ENCODE data around the gene RAB1B. TPM values are rescaled to one million over a fixed set of nuclear protein-coding genes. Genes with fewer than 3 reads are reported as not detected.
"Not testable (repeated sequence)": the region's sequence is repeated elsewhere in the genome, so short reads cannot be mapped to it uniquely, and the experiment has no call there.

The RAB1B gene
- total RNA-seq, 1 donor from 2014 or later, result 64.3 TPM

DNA sequence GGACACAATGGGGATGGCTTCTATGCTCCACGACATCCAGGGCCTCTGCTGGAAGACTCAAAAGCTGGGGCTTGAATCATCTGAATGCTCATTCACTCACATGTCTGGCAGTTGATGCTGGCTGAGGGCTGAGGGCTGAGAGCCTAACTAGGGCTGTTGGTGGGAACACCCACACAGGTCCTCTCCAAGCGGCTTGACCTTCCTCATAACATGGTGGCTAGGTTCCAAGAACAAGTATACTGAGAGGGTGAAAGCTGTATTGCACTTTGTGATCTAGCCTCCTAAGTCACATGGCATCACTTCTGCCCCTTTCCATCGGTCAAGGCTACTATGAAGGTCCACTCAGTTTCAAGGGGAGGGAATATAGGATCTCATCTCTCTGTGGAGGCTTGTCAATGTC, 30.7 kb downstream of the RAB1B start:
- DNase-seq (ENCODE audit: low read depth in 2 of 2), result no peak

DNA sequence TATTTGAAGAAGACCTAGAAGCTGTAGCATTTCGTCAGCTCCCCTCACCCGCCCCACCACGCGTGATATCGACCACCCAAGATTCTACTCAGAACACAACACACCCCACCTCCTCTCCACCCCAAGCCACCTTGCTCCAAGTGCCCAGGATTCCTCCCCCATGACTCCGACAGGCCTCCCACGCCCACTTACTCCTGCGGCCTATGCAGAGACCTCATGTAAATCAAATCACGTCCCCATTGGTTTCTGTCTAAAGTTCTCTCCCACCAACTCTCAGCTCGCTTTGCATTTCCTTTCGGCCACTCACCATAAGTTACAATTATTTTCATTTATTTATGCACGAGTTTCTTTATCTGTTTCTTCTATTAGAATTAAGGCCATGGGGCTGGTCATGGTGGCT, 34.2 kb downstream of the RAB1B start:
- DNase-seq (ENCODE audit: low read depth in 2 of 2), result no peak

DNA sequence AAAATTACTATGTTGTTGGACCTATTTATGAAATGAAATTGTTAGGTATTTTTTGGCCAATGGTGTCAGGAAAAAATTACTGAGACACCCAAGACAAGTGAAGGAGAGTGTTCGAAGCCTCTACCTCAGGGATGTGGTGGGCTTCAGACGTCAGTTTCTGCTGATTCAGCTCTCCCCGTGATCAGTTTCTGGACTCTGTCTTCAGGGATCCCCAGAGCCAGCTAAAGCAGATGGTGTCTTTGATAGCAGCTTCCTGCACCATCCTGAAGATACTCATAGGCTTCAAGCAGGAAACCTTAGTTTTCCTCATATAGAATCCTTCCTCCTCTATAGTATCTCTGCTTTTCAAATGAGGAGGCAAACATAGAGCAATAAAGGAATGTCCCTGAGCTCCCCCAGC, 41.0 kb downstream of the RAB1B start:
- no peak for DNase-seq (ENCODE audit: low read depth in 2 of 2)

DNA sequence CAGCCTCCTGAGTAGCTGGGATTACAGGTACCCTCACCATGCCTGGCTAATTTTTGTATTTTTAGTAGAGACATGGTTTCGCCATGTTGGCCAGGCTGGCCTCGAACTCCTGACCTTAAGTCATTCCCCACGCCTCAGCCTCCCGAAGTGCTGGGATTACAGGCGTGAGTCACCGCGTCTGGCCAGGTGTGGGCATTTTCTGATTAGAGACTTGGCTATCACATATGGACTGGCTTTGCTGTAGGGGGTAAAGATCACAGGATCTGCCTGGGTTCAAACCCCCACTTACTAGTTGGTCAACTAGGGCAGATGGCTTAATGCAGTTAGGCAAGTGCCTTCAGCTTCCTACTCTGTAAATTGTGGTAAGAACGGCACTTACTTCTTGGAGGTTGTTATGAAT, 41.9 kb downstream of the RAB1B start:
- no peak for DNase-seq (ENCODE audit: low read depth in 2 of 2)

DNA sequence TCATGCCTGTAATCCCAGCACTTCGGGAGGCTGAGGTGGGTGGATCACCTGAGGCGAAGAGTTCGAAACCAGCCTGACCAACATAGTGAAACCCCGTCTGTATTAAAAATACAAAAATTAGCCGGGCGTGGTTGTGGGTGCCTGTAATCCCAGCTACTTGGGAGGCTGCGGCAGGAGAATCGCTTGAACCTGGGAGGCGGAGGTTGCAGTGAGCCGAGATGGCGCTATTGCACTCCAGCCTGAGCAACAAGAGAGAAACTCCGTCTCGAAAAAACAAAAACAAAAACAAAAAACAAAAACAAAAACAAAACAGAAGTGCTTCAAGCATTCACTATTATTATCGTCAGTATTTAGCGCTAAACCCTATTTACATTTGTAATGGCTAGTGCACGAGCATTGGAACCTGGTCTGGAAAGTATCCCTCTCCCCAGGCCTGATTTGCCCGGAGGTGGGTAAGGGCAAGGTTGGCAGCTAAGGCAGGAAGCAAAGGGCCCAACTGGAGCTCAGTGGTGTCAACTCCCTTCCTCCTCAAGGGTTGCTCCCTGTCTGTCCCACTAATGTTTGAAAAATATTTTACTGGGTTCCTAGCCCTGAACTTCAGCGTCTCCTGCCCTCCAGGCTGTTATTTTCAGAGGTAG, 42.5 kb downstream of the RAB1B start:
- DNase-seq (ENCODE audit: low read depth in 2 of 2), result not testable (repeated sequence)

DNA sequence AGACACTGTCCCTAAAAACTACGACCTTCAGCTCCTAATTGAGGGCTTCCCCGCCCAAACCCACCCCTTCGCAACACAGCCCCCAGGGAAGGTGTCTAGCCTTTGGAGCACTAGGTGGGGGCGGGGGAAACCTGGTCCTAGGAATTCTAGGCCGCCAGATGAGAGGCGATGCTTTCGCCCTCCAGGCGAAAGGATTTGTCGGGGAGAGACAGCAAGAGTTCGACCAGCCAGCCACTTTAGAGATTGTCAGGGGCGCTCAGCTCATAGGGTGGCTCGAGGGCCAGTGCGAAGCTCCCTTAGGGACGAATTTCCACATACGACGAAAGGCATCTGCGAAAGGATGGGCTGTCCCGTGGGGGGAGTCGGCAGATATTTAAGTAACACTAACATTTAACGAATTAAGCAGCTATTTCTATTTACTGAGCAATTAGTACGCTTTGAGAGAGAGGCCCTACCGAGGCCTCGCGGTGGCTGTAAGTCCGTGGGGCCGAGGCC, 43.1 kb downstream of the RAB1B start:
- DNase-seq (ENCODE audit: low read depth in 2 of 2), result no peak

DNA sequence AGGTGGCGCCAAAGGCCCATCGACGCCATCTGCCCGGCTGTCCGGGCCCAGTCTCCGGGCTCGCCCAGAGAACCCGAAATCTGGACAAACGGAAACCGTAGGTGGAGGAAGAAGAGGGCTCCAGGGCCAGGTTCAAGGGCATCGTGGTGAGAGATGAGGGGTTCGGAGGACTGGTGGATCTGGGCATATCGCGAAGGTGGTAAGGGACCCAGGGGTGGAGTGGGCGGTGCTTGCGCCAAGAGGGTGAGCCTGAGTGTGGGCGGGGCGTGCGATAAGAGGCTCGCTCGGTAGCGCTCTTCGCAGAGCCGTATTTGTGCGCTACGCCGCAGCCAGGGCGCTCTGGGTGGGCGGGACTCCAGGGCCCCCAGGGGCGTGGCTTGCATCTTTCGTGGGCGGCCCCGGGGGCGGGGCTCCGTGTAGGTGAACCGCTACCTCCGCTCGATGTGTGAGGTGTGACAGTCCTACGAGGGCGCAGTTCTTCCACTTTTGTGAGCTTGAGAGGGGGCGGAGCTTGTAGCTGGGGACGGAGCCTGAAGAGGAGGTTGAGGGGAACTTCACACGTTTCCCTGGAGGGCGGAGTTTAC, 43.6 kb downstream of the RAB1B start:
- peak; percentile 83 to 92 for DNase-seq (ENCODE audit: low read depth in 2 of 2)

DNA sequence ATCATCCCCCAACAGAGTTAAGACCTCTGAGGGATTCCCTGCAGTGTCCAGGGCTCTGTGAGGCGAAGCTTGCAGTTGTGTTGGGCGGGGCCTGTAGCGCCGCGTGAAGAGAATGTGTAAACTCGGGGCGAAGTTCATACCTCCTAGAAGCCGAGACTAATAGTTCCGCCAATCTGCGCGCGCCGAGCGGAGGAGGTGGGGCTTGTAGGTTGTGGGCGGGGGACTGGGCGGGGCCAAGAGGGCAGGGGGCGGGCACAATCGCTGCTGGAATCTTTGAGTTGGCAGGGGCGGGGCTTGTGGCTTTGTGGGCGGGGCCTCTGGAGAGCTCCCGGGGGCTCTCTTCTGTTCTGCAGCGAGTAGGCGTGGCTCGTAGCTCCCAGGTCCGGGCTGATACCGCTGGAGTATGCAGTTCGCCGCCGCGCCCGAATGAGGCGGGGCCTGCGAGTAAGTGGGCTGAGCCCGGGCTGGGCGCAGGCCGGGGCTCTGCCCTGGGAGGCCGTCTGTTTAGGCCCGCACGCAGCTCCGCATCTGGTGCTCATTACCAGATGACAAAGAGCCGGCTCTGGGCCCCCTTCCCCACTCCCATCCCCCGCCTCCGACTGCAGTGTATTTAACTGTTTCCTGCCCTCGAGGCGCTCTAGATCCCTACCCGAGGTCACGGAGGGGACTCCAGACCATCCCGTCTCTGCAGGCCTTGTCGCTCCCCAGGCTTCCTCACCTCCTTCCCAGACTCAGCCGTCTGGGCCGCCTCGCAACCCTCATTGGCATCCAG, 44.3 kb downstream of the RAB1B start:
- peak; percentile 87 to 97 for DNase-seq (ENCODE audit: low read depth in 2 of 2)

DNA sequence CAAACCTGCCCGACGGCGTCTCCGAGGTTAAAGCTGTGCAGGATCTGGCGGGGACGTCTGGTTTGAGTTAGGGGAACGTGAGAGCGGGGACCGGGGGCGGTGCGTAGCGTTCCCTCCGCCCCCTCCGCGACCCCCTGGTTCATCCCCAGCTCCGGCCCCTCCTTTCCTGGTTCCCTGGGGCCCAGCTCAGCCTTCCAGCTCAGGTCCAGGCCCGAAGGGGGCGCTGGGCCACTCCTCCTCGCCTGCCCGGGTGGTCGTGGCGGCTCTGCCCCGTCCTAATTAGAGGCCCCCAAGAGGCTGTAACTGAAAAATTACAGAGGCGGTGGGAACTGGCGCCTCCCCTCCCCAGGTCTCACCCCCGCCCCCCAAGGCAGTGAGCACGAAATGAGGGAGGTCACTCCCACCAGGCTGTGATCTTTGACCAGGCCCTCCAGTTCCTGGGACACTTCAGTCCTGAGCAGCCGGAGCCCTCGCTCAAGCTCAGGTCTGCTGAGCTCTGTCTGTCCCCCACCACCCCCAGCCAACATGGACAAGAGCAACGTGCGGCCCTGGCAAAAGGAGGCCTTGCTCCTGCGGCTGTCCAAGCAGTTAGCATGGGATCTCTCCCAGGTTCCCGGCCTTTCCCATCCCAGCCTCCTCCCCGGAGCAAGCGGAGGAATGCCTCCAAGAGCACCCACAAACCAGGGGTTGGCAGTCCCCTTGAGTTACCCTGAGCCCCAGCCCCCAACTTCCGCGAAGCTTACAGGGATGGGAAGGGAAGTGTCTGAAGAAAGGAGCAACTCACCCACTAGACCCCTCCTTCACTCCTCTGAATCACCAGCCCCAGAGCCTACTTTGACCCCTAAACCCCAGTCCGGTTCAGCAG, 45.1 kb downstream of the RAB1B start:
- DNase-seq (ENCODE audit: low read depth in 2 of 2), result no peak

DNA sequence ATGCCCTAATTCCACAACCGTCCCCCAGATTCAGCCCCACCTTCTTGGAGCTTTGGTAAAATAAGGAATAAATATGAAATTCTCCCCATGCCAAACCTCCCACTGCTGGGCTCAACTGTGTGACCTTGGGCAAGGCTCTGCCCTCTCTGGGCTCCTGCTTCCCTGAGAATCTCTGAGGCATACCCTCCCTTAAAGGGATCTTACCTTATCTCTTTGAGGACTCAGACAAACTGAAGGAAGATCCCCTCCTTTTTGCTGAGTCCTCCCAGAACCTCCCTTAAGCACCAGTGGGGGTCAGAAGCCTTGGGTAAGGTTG, 45.7 kb downstream of the RAB1B start:
- no peak for DNase-seq (ENCODE audit: low read depth in 2 of 2)

DNA sequence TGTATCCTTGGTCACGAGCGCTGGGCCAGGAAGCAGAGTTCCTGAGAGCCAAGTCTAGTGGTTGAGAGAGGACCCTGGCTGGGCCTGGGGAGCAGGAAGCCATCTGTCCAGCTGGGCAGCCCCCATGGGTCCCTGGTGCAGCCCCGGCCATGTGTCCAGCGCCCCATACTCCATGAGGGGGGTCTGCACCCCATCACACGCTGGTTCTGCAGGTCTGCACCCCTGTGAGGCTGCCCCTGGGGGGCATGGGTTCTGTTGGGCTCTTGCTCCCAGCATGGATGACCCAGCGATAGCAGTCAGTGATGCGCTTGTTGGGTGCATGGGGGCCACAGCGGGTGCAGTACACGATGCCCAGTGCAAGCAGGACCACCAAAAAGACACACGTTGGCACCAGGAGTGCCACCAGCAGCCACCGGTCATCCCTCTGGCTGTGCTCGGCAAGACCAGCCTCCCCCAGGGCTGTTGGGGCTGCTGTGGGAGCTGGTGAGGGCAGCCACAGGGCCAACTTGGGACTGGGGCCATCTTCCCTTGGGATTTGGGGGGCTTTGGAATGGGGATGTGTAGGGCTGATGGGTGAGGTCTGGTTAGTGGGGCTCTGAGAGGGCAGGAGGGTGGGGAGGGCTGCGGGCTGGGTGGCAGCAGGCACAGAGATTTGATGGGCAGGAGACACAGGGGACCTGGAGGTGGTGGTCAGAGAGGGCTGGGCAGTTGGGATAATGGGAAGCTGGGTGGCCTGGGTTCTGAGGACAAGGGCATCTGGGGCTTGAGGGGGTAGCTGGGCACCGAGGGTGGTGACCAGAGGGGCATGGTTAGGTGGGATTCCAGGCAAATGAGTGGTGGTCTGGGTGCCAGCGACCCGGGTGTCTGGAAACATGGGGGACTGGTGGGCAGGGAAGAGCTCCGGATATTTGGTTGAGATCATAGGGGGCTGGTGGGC, 46.4 kb downstream of the RAB1B start:
- no peak for DNase-seq (ENCODE audit: low read depth in 2 of 2)

DNA sequence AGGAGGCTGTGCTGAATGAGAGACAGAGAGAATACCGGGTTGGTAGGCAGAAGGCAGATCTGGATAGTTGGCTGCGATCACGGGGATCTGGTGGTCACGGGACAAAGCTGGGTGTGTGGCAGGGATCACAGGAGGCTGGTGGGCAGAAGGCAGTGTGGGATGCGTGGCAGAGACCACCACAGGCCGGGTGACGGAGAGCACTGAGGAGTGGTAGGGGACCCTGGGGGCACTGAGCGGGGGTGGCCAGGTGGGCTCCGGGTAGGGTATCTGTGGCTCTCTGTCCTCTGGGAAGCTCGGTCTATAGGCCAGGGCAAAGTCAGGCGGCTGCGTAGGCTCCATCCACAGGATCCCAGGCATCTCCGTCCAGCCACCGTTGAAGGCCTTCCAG, 47.1 kb downstream of the RAB1B start:
- no peak for DNase-seq (ENCODE audit: low read depth in 2 of 2)

DNA sequence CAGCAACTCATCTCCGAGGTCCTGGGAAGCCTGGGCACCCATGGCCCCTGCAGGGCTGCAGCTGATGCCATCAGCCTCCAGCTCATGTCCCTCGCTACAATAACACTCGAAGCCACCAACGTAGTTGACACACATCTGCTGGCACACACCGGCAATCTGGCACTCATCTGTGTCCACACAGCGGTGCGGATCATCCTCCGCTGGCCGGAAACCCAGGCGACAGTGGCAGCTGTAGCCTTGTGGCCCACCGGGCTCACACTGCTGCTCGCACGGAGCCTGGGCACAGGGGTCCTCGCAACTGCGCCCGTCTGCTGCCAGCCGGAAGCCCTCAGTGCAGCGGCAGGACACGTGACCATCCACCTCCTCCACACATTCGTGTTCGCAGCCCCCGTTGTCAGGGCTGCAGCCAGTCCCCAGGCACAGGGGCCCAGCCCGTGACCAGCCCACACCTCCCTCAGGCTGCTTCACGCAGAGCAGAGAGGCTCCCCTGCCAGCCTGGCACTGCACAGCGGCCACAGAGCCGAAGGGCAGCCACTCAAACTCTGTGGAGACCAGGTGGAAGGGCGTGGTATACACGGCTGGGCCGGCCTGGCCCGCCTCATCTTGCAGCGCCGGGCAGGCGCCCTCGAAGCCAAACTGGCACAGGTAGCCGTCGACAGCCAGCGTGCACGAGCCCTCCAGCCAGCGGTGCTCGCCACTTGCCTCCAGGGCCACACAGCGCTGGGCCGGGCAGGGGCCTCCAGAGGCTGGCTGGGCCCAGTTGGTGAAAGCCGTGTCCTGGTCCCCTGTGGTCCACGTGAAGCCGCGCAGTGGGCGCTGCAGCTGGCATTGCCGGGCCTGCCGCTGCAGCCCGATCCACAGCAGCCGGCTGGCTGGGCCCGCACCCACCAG, 47.7 kb downstream of the RAB1B start:
- no peak for DNase-seq (ENCODE audit: low read depth in 2 of 2)

DNA sequence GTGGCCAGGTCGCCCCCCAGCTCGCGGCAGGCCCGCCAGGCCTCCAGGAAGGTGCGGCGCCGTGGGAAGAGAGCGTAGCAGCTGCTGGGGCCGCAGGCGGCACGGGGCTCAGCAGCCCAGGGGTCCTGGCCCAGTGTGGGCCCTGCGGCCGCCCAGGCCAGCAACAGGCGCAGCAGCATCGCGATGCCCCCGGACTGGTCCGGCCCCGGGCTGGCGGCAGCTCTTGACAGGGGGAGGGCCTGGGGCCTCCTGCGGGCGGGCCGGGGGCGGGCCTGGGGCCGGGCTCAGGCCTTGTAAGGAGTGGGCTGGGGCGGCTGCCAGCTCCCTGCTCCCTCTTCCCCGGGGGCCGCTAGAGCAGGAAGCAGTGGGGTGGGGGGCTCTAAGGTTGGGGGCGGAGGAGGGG, 48.4 kb downstream of the RAB1B start, which contains the start of gene CD248:
TSS of gene CD248 (minus strand) at position 196 of the 403 bp plus-strand sequence. CDS start at position 179, 17 bp downstream.
- peak in 1 of 2 donors; percentile 36 for DNase-seq (ENCODE audit: low read depth in 2 of 2)

DNA sequence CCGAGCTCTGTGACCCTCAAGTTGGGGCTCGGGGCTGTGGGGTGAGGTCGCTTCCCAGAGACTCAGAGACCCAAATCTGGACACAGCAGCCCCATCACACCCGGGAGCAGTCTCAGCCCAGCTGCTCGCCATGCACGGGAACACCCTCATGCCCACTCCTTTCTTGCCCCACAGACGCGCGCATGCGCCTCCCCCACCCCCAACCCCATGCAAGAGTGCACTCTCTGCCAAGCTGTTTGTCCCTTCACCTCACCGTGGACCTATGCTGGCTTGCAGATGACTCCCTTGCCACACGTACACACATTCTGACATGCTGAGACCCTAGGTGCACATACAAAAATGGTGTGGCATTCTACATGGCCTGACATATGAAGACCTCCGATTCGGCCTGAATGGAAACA, 48.9 kb downstream of the RAB1B start:
- no peak for DNase-seq (ENCODE audit: low read depth in 2 of 2)

DNA sequence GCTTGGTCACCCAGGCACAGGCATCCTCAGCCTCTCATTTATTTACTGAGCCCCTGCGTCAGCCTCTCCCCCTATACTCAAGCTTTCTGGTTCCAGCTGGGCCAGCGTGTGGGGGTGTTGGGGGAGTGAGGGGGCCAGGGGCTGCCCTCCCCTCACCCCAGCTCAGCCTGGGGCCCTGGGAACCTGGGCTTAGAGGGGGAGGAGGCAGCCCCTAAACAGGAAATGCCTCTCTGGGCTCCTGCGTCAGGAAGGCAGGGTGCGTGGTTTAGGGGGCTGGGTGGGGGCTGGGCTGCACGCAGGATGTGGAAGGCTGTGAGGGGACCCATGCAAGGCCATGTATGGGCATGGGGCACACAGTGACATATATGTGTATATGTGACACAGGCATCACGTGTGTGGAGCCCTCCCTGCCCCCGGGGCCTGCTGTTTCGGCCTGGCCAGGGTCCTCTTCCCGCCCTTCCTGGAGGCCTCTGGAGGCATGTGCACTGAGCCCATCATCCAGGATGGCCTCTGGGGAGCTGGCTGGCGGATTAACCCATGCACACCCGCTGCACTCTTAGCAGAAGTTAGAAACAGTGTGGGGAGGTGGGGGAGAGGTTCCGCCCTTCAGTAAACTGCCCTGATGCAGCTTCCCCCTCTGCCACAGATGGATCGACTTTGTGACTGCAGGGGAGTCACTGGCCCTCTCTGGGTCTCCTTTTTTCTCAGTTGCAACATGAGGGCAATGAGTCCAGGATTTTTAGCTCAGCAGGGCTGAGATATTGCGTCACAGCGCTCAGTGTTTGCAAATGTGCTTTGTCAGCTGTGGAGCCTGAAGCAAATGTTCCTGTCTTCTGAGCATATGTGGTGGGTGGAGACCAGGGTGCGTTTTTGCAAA, 49.5 kb downstream of the RAB1B start:
- DNase-seq (ENCODE audit: low read depth in 2 of 2), result no peak

DNA sequence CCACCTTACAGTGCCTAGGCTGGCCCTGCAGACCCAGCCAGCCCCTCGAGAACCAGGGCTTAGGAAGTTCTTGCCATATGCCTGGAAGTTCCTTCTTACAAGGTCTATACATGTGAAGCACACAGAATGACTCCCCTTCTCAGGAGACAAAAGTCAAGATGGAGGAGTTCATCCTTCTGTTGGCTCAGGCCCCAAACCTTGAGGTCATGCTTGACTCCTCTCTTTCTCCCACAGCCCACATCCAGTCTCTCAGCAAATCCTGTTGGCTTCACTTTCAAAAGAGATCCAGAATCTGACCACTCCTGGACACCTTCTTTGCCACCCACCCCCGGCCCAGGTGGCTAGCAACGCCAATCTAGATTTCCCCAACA, 50.1 kb downstream of the RAB1B start:
- DNase-seq (ENCODE audit: low read depth in 2 of 2), result no peak

DNA sequence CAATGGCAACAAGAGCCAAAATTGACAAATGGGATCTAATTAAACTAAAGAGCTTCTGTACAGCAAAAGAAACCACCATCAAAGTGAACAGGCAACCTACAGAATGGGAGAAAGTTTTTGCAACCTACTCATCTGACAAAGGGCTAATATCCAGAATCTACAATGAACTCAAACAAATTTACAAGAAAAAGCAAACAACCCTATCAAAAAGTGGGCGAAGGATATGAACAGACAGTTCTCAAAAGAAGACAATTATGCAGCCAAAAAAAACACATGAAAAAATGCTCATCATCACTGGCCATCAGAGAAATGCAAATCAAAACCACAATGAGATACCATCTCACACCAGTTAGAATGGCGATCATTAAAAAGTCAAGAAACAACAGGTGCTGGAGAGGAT, 51.9 kb downstream of the RAB1B start:
- not testable (repeated sequence) for DNase-seq (ENCODE audit: low read depth in 2 of 2)

DNA sequence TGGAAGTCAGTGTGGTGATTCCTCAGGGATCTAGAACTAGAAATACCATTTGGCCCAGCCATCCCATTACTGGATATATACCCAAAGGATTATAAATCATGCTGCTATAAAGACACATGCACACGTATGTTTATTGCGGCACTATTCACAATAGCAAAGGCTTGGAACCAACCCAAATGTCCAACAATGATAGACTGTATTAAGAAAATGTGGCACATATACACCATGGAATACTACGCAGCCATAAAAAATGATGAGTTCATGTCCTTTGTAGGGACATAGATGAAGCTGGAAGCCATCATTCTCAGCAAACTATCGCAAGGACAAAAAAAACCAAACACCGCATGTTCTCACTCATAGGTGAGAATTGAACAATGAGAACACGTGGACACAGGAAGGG, 52.3 kb downstream of the RAB1B start:
- not testable (repeated sequence) for DNase-seq (ENCODE audit: low read depth in 2 of 2)
